GM12878 (cell line): ENCODE measurements around the gene A4GNT. TPM values are rescaled to one million over a fixed set of nuclear protein-coding genes. Genes with fewer than 3 reads are reported as not detected.

Experiments used
- ATAC-seq: fragments of 200-7000 bp; cut with Tn5 transposase; 3 replicates; pipeline ENCODE4 v1.9.1; 2020; ENCODE audit warnings: mild to moderate bottlenecking, moderate library complexity
- BruUV-seq: library from RNA; stranded (reverse); fragments of 400-500 nt; replicated peaks from 2 replicates; lab custom pipeline; 2021; lab: Mats Ljungman, UMichigan
- CTCF ChIA-PET: fragments of 300-600 bp; sonication (Branson Sonifier 250); formaldehyde crosslinking; extraction: SDS; loops from one replicate; lab custom pipeline; 2021; ENCODE audit warnings: inconsistent platforms; lab: Yijun Ruan, JAX
- POLR2A ChIA-PET: fragments of 350-600 bp; formaldehyde crosslinking; extraction: SDS; loops from one replicate; lab custom pipeline; 2021; ENCODE audit warnings: inconsistent platforms; lab: Charles Lee
- RAD21 ChIA-PET: fragments of 300-600 bp; sonication (Branson Sonifier 250); formaldehyde crosslinking; loops from one replicate; lab custom pipeline; 2023; ENCODE audit warnings: antibody characterized with exemption; ENCODE audit not compliant: unreplicated experiment; lab: Charles Lee
- SMC1A ChIA-PET: fragments of 300-600 bp; sonication (Branson Sonifier 250); formaldehyde crosslinking; loops from one replicate; lab custom pipeline; 2023; ENCODE audit not compliant: unreplicated experiment, uncharacterized antibody; lab: Charles Lee
- DNase-seq: peaks from one replicate; pipeline ENCODE4 v3.0.0-alpha.2; 2011; ENCODE audit warnings: low read depth, low spot score
- FAIRE-seq: peaks from 3 replicates; lab custom pipeline; 2011; peaks lifted over from hg19 to GRCh38; lab: Jason Lieb, UNC
- H2AFZ ChIP-seq: 2 replicates; pipeline ENCODE4 v1.6.0; 2011; ENCODE audit warnings: low read depth, low read length, control low read depth; ENCODE audit not compliant: control insufficient read depth
- H3K27ac ChIP-seq: 2 replicates; pipeline ENCODE4 v1.5.1; 2011; ENCODE audit warnings: control low read depth; ENCODE audit not compliant: control insufficient read depth, insufficient read depth
- H3K27me3 ChIP-seq, 2 experiments: replicated peaks in 1 of 2; 2 replicates each; pipeline versions ENCODE4 v1.6.0 to v1.6.1; 2011; ENCODE audit warnings: low read length in 1 of 2; ENCODE audit not compliant: control insufficient read depth in 2 of 2, insufficient read depth in 2 of 2
- H3K36me3 ChIP-seq, 2 experiments: 2 replicates each; pipeline ENCODE4 v1.5.1; 2011; ENCODE audit warnings: low read length in 1 of 2; ENCODE audit not compliant: control insufficient read depth in 2 of 2, insufficient read depth in 2 of 2
- H3K4me1 ChIP-seq: 2 replicates; pipeline ENCODE4 v1.6.1; 2011; ENCODE audit warnings: mild to moderate bottlenecking, low read length, moderate library complexity, mixed read lengths; ENCODE audit not compliant: control insufficient read depth, insufficient read depth
- H3K4me2 ChIP-seq: 2 replicates; pipeline ENCODE4 v1.6.0; 2011; ENCODE audit warnings: control low read depth; ENCODE audit not compliant: control insufficient read depth, insufficient read depth
- H3K4me3 ChIP-seq: fragments of 200-600 bp; sonication (generic); 2 replicates; pipeline ENCODE4 v1.5.1; 2016
- H3K79me2 ChIP-seq: 2 replicates; pipeline ENCODE4 v1.6.0; 2011; ENCODE audit warnings: low read length; ENCODE audit not compliant: control insufficient read depth, insufficient read depth
- H3K9ac ChIP-seq: 2 replicates; pipeline ENCODE4 v1.8.0; 2011; ENCODE audit warnings: low read length, control low read depth, mixed read lengths; ENCODE audit not compliant: control insufficient read depth, insufficient read depth
- H3K9me3 ChIP-seq: replicated peaks from 3 replicates; pipeline ENCODE4 v1.5.1; 2011; ENCODE audit warnings: mild to moderate bottlenecking, low read length; ENCODE audit not compliant: control insufficient read depth, insufficient read depth
- H4K20me1 ChIP-seq: 2 replicates; pipeline ENCODE4 v1.6.0; 2011; ENCODE audit not compliant: control insufficient read depth, insufficient read depth
- BACH1 ChIP-seq: fragments of 450-650 bp; IDR thresholded peaks from 2 replicates; pipeline ENCODE4 v1.6.1; 2017; ENCODE audit warnings: mild to moderate bottlenecking, borderline replicate concordance
- CHD2 ChIP-seq: IDR thresholded peaks from 2 replicates; pipeline ENCODE4 v1.6.1; 2011; ENCODE audit warnings: low read depth, low read length, improper control_type of control experiment, borderline replicate concordance
- CREB1 ChIP-seq: IDR thresholded peaks from 2 replicates; pipeline ENCODE4 v1.6.1; 2012; ENCODE audit warnings: low read depth, mild to moderate bottlenecking, inconsistent platforms
- EED ChIP-seq: sonication (generic); IDR thresholded peaks from 2 replicates; pipeline ENCODE4 v1.6.1; 2016; ENCODE audit warnings: antibody characterized with exemption, low read depth
- FOXM1 ChIP-seq: IDR thresholded peaks from 2 replicates; pipeline ENCODE4 v1.6.1; 2012; ENCODE audit warnings: low read depth, mild to moderate bottlenecking, inconsistent platforms, low read length, moderate library complexity
- GATAD2B ChIP-seq: fragments of 450-650 bp; conservative IDR thresholded peaks from 2 replicates; pipeline ENCODE4 v1.6.1; 2017; ENCODE audit warnings: low read depth, mild to moderate bottlenecking, moderate library complexity
- HDAC6 ChIP-seq: fragments of 200-600 bp; sonication (generic); IDR thresholded peaks from one replicate; pipeline ENCODE4 v1.8.0; 2017; ENCODE audit warnings: antibody characterized with exemption; ENCODE audit not compliant: unreplicated experiment
- PAX8 ChIP-seq: fragments of 450-650 bp; IDR thresholded peaks from 2 replicates; pipeline ENCODE4 v1.6.1; 2017; ENCODE audit warnings: mild to moderate bottlenecking, moderate library complexity
- PML ChIP-seq: IDR thresholded peaks from 2 replicates; pipeline ENCODE4 v1.6.1; 2012; ENCODE audit warnings: low read length, inconsistent platforms
- RELB ChIP-seq: fragments of 450-650 bp; IDR thresholded peaks from 2 replicates; pipeline ENCODE4 v1.6.1; 2017; ENCODE audit warnings: low read depth, mild to moderate bottlenecking, moderate library complexity
- SKIL ChIP-seq: fragments of 450-650 bp; IDR thresholded peaks from 2 replicates; pipeline ENCODE4 v1.6.1; 2017; ENCODE audit warnings: mild to moderate bottlenecking, low read depth, inconsistent platforms; ENCODE audit not compliant: poor library complexity, severe bottlenecking
- SREBF1 ChIP-seq: IDR thresholded peaks from 2 replicates; pipeline ENCODE4 v1.6.1; 2012; ENCODE audit warnings: mild to moderate bottlenecking, low read length
- SUPT20H ChIP-seq: IDR thresholded peaks from 2 replicates; pipeline ENCODE4 v1.6.1; 2011; ENCODE audit warnings: low read depth, mild to moderate bottlenecking, low read length, moderate library complexity, borderline replicate concordance; ENCODE audit not compliant: control insufficient read depth
- TAF1 ChIP-seq: IDR thresholded peaks from 2 replicates; pipeline ENCODE4 v1.6.1; 2011; ENCODE audit warnings: mild to moderate bottlenecking, low read depth, low read length, borderline replicate concordance
- ZNF217 ChIP-seq: fragments of 450-650 bp; IDR thresholded peaks from 2 replicates; pipeline ENCODE4 v1.6.1; 2017; ENCODE audit warnings: antibody characterized with exemption, mild to moderate bottlenecking
- ZNF384 ChIP-seq: IDR thresholded peaks from 2 replicates; pipeline ENCODE4 v1.6.1; 2012; ENCODE audit warnings: low read depth, mild to moderate bottlenecking, low read length, improper control_type of control experiment, borderline replicate concordance
- WGBS: methylation state at CpG from one replicate; pipeline ENCODE4 v1.1.6; 2016; ENCODE audit warnings: low lambda C conversion rate; ENCODE audit not compliant: insufficient replicate concordance, insufficient coverage; ENCODE audit errors: missing lambda C conversion rate; 5-methylcytosine and 5-hydroxymethylcytosine counted together
- in situ Hi-C: fragments of 300-500 bp; cut with MboI; formaldehyde crosslinking; loops from 9 replicates; pipeline ENCODE4 v1.14.3; 2018; ENCODE audit warnings: mixed read lengths
- intact Hi-C: fragments of 100-400 bp; cut with micrococcal nuclease; formaldehyde crosslinking; loops from one replicate; pipeline ENCODE4 v1.14.2; 2022; ENCODE audit not compliant: unreplicated experiment
- polyA plus RNA-seq, 11 experiments: library from polyadenylated mRNA; depleted of rRNA in 4 of 11; unstranded in 6 of 11; stranded (reverse) in 5 of 11; fragments of >200 nt; fragmentation: Nextera tagmentation in 4 of 11; fragmentation: Illumina TruSeq in 1 of 11; extraction: Ambion mirVana in 4 of 11; extraction: Trizol in 1 of 11; gene quantifications; 1 replicate in 1 of 11; 2 replicates in 10 of 11; pipeline versions ENCODE4 v1.2.1 to v1.2.3, GENCODE V29; 2011 to 2016; ENCODE audit warnings: inconsistent platforms in 2 of 11, missing spikeins in 2 of 11, low read depth in 1 of 11
- total RNA-seq, 4 experiments: library from RNA; depleted of rRNA in 3 of 4; stranded (reverse); fragments of >200 nt in 3 of 4; fragmentation: Illumina TruSeq in 1 of 4; extraction: Trizol in 1 of 4; gene quantifications; 2 replicates each; pipeline versions ENCODE4 v1.2.1 to v1.2.3, GENCODE V29; 2013 to 2021

A4GNT gene
- total and polyA plus RNA-seq, 10 of the 15 experiments (the other 5 are each of a cell fraction or from before 2014, with no cell fraction given) = not detected

- no peak for TF ChIP-seq GATAD2B
- no peak for TF ChIP-seq RELB
- no peak for TF ChIP-seq PML
Measured at GRCh38 chr3:138105598-138105997, 26.6 kb downstream of the A4GNT start (continued).

- ATAC-seq (no peak), DNase-seq (no peak), FAIRE-seq (no peak)
- Histone ChIP-seq H3K4me1 (no peaks in the 10 kb centered on the region), H3K9ac (no peak overlapping the region), H2AFZ (no peak overlapping the region), H3K36me3 (no peaks in the 10 kb centered on the region), H3K4me3 (no peak overlapping the region), H3K27me3 (no peaks in the 10 kb centered on the region), H3K9me3 (no peaks in the 10 kb centered on the region), H3K4me2 (no peak overlapping the region), H4K20me1 (no peaks in the 10 kb centered on the region), H3K79me2 (no peaks in the 10 kb centered on the region), H3K27ac (no peak overlapping the region)
- POLR2A ChIA-PET = no interaction called here
- RAD21 ChIA-PET = no interaction called here
- TF ChIP-seq FOXM1 = no peak
- no peak for TF ChIP-seq HDAC6
- TF ChIP-seq PAX8 = no peak
- TF ChIP-seq BACH1 = no peak
- TF ChIP-seq SKIL = no peak
- no peak for TF ChIP-seq EED
- no peak for TF ChIP-seq TAF1
- no peak for TF ChIP-seq SUPT20H
- no peak for TF ChIP-seq ZNF217
- no peak for TF ChIP-seq SREBF1
- no peak for TF ChIP-seq CHD2
- TF ChIP-seq CREB1 = no peak
- no peak for TF ChIP-seq ZNF384
- CTCF ChIA-PET = no interaction called here
- 70% methylated on average over 19 of the region's 19 CpGs for WGBS
- intact Hi-C loops (no loop called here), in situ Hi-C loops (no loop called here)
- SMC1A ChIA-PET = no interaction called here
- no TSS peak for BruUV-seq
Measured at GRCh38 chr3:138103466-138103865, 28.7 kb downstream of the A4GNT start.
